ENCODE data around the gene PAOX.

Gene PAOX

DNA sequence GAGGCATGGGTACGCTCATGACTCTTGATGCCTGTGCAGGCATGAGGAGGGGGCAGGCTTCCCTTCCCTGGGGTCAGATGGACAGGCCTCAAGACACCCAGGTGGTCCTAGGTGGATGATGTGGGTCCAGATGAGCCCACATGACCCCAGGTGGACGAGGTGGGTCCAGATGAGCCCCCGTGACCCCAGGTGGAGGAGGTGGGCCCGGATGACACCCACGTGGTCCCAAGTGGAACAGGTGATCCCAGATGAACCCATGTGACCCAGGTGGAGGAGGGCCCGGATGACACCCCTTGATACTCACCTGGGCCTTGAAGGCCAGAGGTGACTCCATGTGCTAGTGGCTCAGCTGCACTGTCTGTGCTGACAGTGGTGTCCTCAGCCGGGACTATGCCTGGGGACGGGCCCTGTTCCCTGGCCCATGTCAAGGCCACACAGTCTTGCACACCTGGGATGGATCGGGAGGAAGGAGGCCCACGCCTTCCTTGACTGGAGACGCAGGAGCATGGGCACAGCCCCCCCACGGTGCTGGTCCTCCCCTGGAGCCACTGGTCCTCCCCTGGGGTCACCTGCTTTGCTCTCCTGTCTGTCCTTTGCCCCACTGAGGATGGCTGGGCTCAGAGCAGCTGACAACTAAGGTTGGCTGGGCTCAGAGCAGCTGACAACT lies 28.6 kb upstream of the PAOX start:
- no peak for DNase-seq (ENCODE audit: low spot score)

DNA sequence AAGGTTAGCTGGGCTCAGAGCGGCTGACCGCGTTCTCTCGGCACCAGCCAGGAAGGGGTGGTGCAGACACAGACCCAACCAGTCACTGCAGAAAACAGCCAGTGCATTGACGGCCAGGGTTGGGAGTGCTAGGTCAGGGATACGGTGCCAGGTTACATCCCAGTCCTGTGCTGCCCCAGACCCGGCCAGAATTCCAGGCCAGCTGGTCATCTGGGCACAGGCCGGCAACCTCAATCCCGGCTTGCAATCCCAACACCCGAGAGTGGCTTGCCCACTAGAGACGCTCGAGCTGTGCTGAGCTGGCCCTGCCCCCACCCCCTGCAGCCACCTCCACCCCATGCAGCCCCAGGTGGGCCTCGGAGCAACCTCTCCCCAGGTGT lies 28.1 kb upstream of the PAOX start:
- DNase-seq (ENCODE audit: low spot score): no peak

DNA sequence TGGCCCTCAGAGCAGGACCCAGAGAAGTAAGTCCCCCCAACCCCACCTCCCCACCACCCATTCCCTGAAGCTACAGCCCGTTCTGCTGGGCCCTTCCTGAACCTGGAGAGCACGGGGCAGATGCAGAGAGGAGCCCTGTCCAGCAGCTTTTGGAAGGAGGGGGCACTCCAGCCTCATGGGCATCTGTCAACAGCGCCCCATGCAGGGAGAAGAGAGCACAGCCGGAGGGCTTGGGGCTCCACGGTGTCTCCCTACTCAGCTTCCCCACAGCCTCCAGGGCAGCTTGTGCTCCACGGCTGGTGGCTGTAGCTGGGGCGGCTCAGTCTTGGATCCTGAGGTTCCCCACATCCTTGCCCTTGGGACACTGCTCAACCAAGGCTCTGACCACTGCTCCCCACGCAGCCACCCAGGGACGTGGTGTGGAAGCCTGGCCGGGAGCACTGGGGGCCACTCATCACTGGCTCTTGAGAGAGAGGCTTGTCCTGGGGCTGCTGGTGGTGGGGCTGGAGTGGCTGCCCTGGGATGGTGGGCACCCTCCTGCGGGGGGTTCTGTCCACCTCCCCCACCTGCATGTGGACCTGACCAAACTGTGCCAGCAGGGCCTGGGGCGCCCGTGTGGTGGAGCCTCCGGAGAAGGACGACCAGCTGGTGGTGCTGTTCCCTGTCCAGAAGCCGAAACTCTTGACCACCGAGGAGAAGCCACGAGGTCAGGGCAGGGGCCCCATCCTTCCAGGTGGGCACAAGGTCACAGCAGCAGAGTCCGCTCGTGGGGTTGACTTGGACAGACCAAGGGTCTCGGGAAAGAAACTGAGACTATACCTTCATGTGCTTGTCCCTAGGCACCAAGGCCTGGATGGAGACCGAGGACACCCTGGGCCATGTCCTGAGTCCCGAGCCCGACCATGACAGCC lies 27.4 kb upstream of the PAOX start:
- DNase-seq (ENCODE audit: low spot score): no peak

DNA sequence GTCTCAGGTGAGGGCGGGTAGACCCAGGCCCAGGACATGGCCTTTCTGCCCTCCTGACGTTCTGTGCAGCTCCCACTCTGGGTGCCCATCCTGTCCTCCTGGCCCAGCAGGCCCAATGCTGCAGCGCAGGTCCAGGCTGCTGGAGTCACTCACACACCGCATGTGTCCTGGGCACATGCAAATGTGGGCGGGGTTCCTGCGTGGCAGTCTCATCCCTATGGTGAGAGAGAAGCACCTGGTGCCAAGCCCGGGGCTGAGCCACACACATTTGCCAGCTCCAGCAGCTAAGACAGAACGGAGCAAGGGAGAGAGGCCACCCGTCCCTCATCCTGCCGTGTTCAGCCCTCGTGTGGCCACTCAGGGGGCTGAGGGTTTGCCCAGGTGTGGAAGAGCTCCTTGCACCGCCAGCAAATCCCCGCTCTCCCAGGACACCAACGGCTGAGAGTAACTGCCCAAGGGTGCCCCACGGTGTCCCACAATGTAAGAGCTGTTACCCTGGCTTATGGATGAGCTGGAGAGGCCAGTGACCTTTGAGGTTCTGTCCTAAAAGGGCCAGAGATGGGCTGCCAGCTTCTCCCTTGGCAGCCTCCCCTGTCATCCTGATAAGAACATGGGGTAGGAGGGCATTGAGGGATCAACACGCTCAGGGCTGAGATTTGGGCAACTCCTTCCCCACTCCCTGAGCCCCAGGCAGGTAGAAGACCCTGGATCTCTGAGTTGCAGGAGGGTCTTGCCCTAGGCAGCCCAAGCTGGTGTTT lies 25.7 kb upstream of the PAOX start:
- DNase-seq (ENCODE audit: low spot score): no peak

DNA sequence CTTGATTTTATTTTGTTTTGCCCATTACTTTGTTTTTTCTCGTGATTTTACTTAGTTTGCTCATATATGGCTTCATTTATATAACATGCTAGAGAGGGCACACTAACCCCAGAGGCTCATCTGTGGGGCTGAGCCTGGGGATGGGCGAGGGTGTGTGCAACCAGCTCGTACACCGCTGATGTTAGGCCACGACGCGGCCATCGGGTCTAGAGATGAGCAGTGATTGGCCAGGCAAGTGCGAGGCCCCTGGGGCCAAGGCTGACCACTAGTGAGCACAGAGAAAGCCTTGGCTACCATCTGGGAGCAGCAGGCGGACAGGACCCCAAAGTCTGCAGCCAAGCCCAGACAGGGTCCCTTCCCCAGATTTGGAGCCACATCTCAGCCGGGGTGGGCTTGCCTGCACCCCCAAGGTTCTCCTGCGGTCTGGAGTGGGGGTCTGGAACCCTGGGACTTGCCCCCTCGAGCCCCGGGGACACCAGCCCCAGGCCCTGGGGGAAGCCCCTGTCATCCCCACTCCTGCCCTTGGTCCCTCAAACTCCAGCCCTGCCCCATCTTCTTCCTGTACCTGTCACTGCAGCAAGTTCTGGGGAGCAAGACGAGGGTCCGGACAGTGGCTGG lies 25.0 kb upstream of the PAOX start:
- DNase-seq (ENCODE audit: low spot score): no peak

DNA sequence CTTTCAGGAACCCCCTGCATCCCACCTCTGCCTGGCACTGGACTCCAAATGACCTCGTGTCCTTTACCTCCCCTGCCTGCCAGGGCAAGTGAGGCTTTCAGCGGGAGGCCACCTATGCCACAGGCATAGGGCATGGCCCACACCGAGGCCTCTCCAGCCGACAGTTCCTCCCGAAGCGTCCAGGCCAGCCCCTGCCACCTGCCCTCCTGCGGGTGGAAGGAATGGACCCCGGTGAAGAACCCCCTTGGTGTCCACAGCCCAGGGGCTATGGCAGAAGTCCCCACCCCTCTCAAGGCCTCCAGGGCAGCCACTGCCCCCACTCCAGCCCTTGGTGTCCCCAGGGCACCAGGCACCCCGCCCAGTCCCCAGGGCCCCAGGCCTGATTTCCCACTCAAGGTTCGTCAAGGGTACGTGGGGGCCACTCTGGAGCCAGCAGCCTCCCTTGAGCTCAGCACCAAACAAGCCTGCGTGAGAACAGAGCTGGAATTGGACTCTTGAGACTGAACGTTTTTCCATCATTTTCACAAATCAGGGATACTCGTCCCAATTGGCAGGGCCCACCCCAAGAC lies 24.3 kb upstream of the PAOX start:
- no peak for DNase-seq (ENCODE audit: low spot score)

DNA sequence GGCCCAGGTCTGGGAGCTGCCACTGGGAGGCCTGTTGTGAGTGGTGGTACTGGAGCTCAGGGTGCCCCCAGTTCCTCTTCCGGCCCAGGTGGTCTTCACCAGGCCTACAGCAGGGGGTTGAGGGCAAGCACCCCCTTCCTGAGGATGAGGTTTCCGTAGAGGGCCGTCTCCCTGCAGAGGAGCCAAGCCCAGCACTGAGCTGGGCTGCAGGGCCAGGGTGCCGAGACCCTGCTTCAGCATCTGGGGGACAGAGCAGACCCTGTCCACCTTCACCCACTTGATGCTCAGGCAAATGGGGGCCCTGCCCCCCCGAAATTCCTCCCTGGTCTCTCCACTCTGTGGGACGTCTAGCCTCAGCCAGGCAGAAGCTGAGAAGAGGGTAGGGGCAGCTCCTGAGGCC lies 23.8 kb upstream of the PAOX start:
- DNase-seq (ENCODE audit: low spot score): no peak

- DNase-seq (ENCODE audit: low spot score): no peak
Observed at GRCh38 chr10:133355991-133356390, 23.1 kb upstream of the PAOX start.

DNA sequence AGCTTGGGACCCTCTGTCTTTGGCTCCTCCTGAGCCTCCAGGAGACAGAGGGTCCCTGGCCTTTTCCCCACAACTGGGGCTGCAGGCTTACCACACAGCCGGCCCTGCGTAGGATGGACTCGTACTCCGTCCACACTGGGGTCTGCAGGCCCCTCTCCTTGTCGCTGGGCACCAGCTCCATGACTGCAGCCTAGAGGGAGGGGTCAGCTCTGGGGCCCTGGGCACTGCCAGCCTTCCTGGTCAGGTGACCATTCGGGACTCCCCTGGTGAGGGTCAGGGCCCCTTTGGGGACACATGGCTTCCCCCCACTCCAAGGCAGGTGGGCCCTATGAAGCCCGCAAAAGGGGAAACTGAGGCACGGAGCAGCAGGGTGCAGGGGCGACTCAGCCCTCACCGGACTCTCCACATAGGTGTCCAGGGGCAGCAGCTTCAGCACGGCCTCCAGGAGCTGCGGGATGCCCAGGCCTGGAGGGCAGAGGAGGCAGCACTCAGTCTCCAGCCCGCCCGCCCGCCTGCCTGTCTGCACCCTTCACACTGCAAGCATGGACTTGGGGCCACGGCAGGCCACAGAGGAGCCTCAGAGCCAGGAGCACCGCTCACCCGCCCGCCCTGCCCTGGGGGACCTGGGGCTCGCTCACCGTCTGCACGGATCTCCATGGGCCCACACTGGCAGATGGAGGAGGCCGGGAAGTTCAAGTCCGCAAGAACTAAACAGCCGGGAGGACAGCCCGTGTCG lies 22.3 kb upstream of the PAOX start:
- DNase-seq (ENCODE audit: low spot score): no peak

DNA sequence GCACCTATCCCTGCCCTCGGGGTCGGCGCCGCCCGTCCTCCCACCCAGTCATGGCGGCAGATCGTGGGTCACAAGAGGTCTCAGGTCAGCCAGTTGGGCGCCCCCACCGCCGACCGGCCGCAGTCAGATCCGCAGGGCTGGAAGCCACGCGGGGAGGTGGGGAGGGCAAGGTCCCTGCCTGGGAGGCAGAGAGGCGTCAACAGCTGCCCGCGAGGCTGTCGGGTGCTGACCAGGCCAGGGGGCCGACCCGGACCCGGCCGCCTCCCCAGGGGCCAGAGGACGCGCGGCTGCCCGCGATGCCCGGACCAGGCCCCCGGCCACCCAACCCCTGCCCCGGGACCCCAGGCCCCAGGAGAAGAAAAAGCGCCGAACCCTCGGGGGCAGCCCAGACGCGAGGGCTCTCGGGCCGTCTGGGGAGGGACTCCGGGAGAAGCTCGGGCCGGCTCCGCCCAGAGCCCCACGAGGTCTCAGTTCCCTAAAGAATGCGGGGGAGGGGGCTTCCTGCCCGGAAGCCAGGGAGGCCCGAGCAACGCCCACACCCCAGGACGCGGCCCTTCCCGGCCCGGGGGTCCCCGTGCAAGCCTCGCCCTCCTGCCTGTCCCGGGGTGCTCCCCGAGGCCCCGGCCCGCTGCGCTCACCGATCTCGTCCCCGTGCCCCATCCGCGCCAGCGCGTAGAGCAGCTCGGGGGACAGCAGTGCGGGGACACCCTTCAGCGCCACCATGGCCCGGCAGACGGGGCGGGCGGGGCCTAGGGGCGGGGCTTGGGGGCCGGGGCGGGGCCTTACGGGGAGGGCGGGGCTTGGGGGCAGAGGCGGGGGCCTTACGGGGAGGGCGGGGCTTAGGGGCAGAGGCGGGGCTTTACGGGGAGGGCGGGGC lies 21.5 kb upstream of the PAOX start, which contains the start of gene FUOM:
Gene FUOM, minus strand, starts transcription at position 735 of the 877 bp plus-strand sequence. Its CDS starts 12 bp downstream, at position 723.
- peak; percentile 59 for DNase-seq (ENCODE audit: low spot score)

- no peak for DNase-seq (ENCODE audit: low spot score)
Observed at GRCh38 chr10:133358162-133358924, 20.7 kb upstream of the PAOX start.

GRCh38 chr10:133358925-133359310 lies 20.1 kb upstream of the PAOX start:
- DNase-seq (ENCODE audit: low spot score): no peak

- no peak for DNase-seq (ENCODE audit: low spot score)
Observed at GRCh38 chr10:133359554-133359971, 19.5 kb upstream of the PAOX start.

- DNase-seq (ENCODE audit: low spot score): no peak
Observed at GRCh38 chr10:133359972-133360610, 19.0 kb upstream of the PAOX start.

GRCh38 chr10:133361227-133361626 lies 17.8 kb upstream of the PAOX start:
- DNase-seq (ENCODE audit: low spot score): no peak

DNA sequence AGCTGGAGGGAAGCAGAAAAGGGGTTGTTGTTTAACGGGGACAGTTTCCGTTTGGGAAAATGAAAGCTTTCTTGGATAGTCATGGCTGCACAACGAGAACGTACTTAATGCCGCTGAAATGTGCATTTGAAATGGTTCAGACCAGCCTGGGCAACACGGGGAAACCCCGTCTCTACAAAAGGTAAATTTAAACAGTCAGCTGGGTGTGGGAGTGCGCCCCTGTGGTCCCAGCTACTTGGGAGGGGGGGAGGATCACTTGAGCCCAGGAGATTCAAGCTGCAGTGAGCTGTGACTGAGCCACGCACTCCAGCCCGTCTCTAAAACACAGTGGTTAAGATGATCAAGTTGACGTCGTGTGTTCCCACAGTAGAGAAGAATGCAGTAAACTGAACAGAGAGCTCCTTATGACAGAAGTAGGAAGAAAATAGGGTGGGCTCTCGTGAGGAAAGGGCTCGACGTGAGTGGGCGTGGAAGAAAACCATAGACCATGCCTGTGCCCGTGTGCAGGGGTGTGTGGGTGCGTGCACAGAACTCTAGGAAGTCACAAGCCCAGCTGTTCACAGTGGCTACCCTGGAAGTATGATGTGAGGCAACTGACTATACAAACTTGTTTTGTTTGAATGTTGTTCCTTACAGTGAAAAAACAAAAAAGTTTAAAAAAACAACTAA lies 17.2 kb upstream of the PAOX start:
- DNase-seq (ENCODE audit: low spot score): no peak

DNA sequence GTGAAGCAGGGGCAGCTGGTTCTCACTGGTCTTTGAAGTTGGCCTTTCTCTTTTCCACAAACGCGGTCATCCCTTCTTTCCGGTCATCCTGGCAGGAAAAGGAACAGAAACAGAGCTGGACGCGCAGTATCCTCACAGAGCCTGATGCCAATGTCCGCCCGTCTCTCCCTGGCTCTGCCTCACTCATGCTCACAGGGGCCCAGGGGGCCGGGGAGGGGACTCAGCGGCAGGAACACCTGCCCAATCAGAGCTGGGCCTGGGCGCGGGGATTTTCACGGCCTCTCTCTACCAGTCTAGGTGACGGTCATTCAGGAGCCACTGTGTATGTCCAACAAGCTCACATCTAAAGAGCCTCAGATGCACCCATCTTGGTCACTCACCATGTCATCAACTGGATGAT lies 16.2 kb upstream of the PAOX start:
- no peak for DNase-seq (ENCODE audit: low spot score)

Measured in activated CD4-positive, alpha-beta T cell treated with anti-CD3 and anti-CD28 coated beads, Interleukin-2, Interleukin-4, amounts not matched to agents 100 ng/mL and 50 ng/mL, durations not matched to agents 16 hours and 8 hours (primary cell).